Muscle of leg (tissue), 11 donors: Measurements from ENCODE around the gene GRAP2. TPM values are rescaled to one million over a fixed set of nuclear protein-coding genes. Genes with fewer than 3 reads are reported as not detected.
"Not testable (repeated sequence)": the region's sequence is repeated elsewhere in the genome, so short reads cannot be mapped to it uniquely, and the experiment has no call there.

Source experiments
- DNase-seq: peaks from one replicate; pipeline ENCODE4 v3.0.0; 2013
- H3K27ac ChIP-seq: one replicate; pipeline ENCODE4 v1.5.1; 2013; ENCODE audit warnings: mild to moderate bottlenecking, low read length, control low read depth
- H3K27me3 ChIP-seq: one replicate; pipeline ENCODE4 v1.6.1; 2013; ENCODE audit warnings: low read length; ENCODE audit not compliant: control insufficient read depth, insufficient read depth
- H3K36me3 ChIP-seq: one replicate; pipeline ENCODE4 v1.6.1; 2013; ENCODE audit warnings: low read length; ENCODE audit not compliant: control insufficient read depth, insufficient read depth
- H3K4me1 ChIP-seq: one replicate; pipeline ENCODE4 v1.6.1; 2013; ENCODE audit warnings: low read length; ENCODE audit not compliant: control insufficient read depth, insufficient read depth
- H3K4me3 ChIP-seq: one replicate; pipeline ENCODE4 v1.5.1; 2013; ENCODE audit warnings: low read length, control low read depth
- H3K9me3 ChIP-seq: replicated peaks from 2 replicates; pipeline ENCODE4 v1.6.1; 2013; ENCODE audit warnings: low read depth, low read length; ENCODE audit not compliant: control insufficient read depth
- WGBS: methylation state at CpG from one replicate; pipeline ENCODE4 v1.1.5; 2013; ENCODE audit warnings: missing lambda C conversion rate; ENCODE audit not compliant: insufficient coverage; 5-methylcytosine and 5-hydroxymethylcytosine counted together
- polyA plus RNA-seq, 8 donors: library from polyadenylated mRNA; unstranded; fragments of 120-200 nt; gene quantifications; one replicate each; pipeline versions ENCODE4 v1.2.1 to v1.2.3, GENCODE V29; 2013; ENCODE audit warnings: inconsistent platforms in 1 of 8, low replicate concordance in 1 of 8; ENCODE audit not compliant: insufficient read length in 8 of 8, insufficient read depth in 1 of 8
- total RNA-seq: library from RNA; stranded (reverse); fragments of 120-200 nt; gene quantifications from one replicate; pipeline ENCODE4 v1.2.4, GENCODE V29; 2013

GRAP2 gene
- total and polyA plus RNA-seq, 9 donors = 0.40 to 0.80 (median 0.68) TPM

- no peaks in the 10 kb centered on the region for H3K27me3 ChIP-seq
These were observed 26.9 kb upstream of the GRAP2 start for GRCh38 chr22:39873965-39874364.

GRCh38 chr22:39875176-39875885, 25.6 kb upstream of the GRAP2 start:
- not testable (repeated sequence) for H3K9me3 ChIP-seq, H3K27me3 ChIP-seq, DNase-seq, H3K36me3 ChIP-seq, H3K4me1 ChIP-seq, H3K27ac ChIP-seq, H3K4me3 ChIP-seq
- 94% methylated on average over 12 of the region's 42 CpGs for WGBS

More at GRCh38 chr22:39873965-39874364, 26.9 kb upstream of the GRAP2 start:
- H3K4me1 ChIP-seq = no peaks in the 10 kb centered on the region
- H3K9me3 ChIP-seq = no peaks in the 10 kb centered on the region
- no peak for DNase-seq
- H3K27ac ChIP-seq = no peak overlapping the region
- WGBS = no CpG with 5 or more reads among the region's 1 CpG
- H3K4me3 ChIP-seq = no peak overlapping the region
- H3K36me3 ChIP-seq = no peaks in the 10 kb centered on the region

- Histone ChIP-seq H3K27me3 (no peaks in the 10 kb centered on the region), H3K27ac (no peak overlapping the region), H3K4me1 (no peaks in the 10 kb centered on the region), H3K9me3 (no peaks in the 10 kb centered on the region), H3K4me3 (no peak overlapping the region), H3K36me3 (no peaks in the 10 kb centered on the region)
- 51% methylated on average over 3 of the region's 6 CpGs for WGBS
- no peak for DNase-seq
These were observed 23.6 kb upstream of the GRAP2 start for GRCh38 chr22:39877079-39877845.

GRCh38 chr22:39880722-39881121, 20.2 kb upstream of the GRAP2 start:
- DNase-seq = no peak
- H3K4me1 ChIP-seq = no peaks in the 10 kb centered on the region
- no peaks in the 10 kb centered on the region for H3K27me3 ChIP-seq
- no peaks in the 10 kb centered on the region for H3K9me3 ChIP-seq
- no peaks in the 10 kb centered on the region for H3K36me3 ChIP-seq
- H3K27ac ChIP-seq = no peak overlapping the region
- no peak overlapping the region for H3K4me3 ChIP-seq

- DNase-seq = no peak
- Histone ChIP-seq H3K4me1 (no peaks in the 10 kb centered on the region), H3K9me3 (no peaks in the 10 kb centered on the region), H3K4me3 (no peak overlapping the region), H3K27me3 (peaks cover 2% of the 10 kb centered on the region), H3K27ac (no peak overlapping the region), H3K36me3 (no peaks in the 10 kb centered on the region)
- no CpG with 5 or more reads among the region's 1 CpG for WGBS
These were observed 17.8 kb upstream of the GRAP2 start for GRCh38 chr22:39883057-39883456.

GRCh38 chr22:39889924-39890323, 11.0 kb upstream of the GRAP2 start:
- H3K9me3 ChIP-seq, H3K36me3 ChIP-seq, H3K4me3 ChIP-seq, H3K4me1 ChIP-seq, H3K27ac ChIP-seq, H3K27me3 ChIP-seq, DNase-seq: not testable (repeated sequence)
- no CpG with 5 or more reads among the region's 3 CpGs for WGBS

GRCh38 chr22:39893526-39893925, 7.4 kb upstream of the GRAP2 start, which contains the start of gene ENTHD1:
Gene ENTHD1, minus strand, starts transcription at chr22:39893760. Its CDS starts 6,012 bp downstream, at chr22:39887748.
- WGBS = 87% methylated on average over 9 of the region's 20 CpGs
- DNase-seq = no peak
- no peaks in the 10 kb centered on the region for H3K4me1 ChIP-seq
- no peak within 1 kb of the TSS for H3K27ac ChIP-seq
- no peaks in the 10 kb centered on the region for H3K9me3 ChIP-seq
- H3K36me3 ChIP-seq = no peaks in the 10 kb centered on the region
- no peak within 1 kb of the TSS for H3K4me3 ChIP-seq
- peaks cover 8% of the 10 kb centered on the region for H3K27me3 ChIP-seq

GRCh38 chr22:39894554-39895092, 6.3 kb upstream of the GRAP2 start:
- H3K27me3 ChIP-seq = peaks cover 8% of the 10 kb centered on the region
- WGBS = 27% methylated on average over 5 of the region's 7 CpGs
- no peaks in the 10 kb centered on the region for H3K4me1 ChIP-seq
- H3K9me3 ChIP-seq = no peaks in the 10 kb centered on the region
- H3K4me3 ChIP-seq = no peak overlapping the region
- no peaks in the 10 kb centered on the region for H3K36me3 ChIP-seq
- H3K27ac ChIP-seq = no peak overlapping the region
- no peak for DNase-seq

GRCh38 chr22:39895682-39896081, 5.2 kb upstream of the GRAP2 start:
- Histone ChIP-seq H3K9me3 (no peaks in the 10 kb centered on the region), H3K4me3 (no peak overlapping the region), H3K27me3 (peaks cover 8% of the 10 kb centered on the region), H3K27ac (no peak overlapping the region), H3K4me1 (no peaks in the 10 kb centered on the region), H3K36me3 (no peaks in the 10 kb centered on the region)
- 75% methylated on average over 1 of the region's 1 CpG for WGBS
- DNase-seq = no peak

GRCh38 chr22:39896313-39896996, 4.4 kb upstream of the GRAP2 start:
- Histone ChIP-seq H3K27ac (no peak overlapping the region), H3K27me3 (peaks cover 8% of the 10 kb centered on the region), H3K4me3 (no peak overlapping the region), H3K36me3 (no peaks in the 10 kb centered on the region), H3K9me3 (no peaks in the 10 kb centered on the region), H3K4me1 (no peaks in the 10 kb centered on the region)
- 86% methylated on average over 5 of the region's 6 CpGs for WGBS
- no peak for DNase-seq
